ENCODE data around the gene MLLT1.

- TF ChIP-seq CTCF (conservative IDR thresholded peaks at IDR 0.05) (no peak), EZH2 (IDR thresholded peaks at IDR 0.05; ENCODE audit: low read depth) (no peak)
These were observed 4.5 kb downstream of the MLLT1 start for GRCh38 chr19:6275170-6275744.
